HG03196 (cell line): ENCODE measurements around the gene MAGEH1.
"Not testable (repeated sequence)": the region's sequence is repeated elsewhere in the genome, so short reads cannot be mapped to it uniquely, and the experiment has no call there.

Experiments used
- ATAC-seq: cut with Tn5 transposase; IDR thresholded peaks from one replicate; pipeline ENCODE4 v1.9.1; 2021; ENCODE audit not compliant: unreplicated experiment

The MAGEH1 gene, protein sequence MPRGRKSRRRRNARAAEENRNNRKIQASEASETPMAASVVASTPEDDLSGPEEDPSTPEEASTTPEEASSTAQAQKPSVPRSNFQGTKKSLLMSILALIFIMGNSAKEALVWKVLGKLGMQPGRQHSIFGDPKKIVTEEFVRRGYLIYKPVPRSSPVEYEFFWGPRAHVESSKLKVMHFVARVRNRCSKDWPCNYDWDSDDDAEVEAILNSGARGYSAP

DNA sequence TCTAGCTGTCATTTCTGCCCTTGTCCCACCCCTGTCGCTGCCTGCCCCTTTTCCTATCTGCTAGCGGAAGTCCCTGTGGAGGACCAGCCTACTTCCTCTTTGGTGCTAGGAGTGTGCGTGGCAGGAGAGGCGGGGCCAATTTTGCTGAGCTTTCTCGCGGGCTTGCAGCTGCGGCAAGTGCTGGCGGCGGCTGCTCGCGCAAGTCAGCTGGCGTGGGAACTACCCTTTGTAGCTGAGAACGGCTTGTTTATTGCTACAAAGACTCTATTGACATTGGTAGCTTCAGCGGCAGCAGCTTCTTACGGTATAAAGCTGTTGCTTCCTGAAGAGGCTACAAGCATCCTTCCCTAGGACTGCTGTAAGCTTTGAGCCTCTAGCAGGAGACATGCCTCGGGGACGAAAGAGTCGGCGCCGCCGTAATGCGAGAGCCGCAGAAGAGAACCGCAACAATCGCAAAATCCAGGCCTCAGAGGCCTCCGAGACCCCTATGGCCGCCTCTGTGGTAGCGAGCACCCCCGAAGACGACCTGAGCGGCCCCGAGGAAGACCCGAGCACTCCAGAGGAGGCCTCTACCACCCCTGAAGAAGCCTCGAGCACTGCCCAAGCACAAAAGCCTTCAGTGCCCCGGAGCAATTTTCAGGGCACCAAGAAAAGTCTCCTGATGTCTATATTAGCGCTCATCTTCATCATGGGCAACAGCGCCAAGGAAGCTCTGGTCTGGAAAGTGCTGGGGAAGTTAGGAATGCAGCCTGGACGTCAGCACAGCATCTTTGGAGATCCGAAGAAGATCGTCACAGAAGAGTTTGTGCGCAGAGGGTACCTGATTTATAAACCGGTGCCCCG lies at the start of gene MAGEH1:
Gene MAGEH1, plus strand, starts transcription at position 138 of the 843 bp plus-strand sequence. Its CDS starts 248 bp downstream, at position 386.
- peak; percentile 99 for ATAC-seq

DNA sequence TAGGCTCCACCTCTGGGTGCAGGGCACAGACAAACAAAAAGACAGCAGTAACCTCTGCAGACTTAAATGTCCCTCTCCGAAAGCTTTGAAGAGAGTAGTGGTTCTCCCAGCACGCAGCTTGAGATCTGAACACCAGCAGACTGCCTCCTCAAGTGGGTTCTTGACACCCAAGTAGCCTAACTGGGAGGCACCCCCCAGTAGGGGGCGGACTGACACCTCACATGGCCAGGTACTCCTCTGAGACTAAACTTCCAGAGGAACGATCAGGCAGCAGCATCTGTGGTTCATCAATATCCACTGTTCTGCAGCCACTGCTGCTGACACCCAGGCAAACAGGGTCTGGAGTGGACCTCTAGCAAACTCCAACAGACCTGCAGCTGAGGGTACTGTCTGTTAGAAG lies 24.8 kb upstream of the MAGEH1 start:
- not testable (repeated sequence) for ATAC-seq

DNA sequence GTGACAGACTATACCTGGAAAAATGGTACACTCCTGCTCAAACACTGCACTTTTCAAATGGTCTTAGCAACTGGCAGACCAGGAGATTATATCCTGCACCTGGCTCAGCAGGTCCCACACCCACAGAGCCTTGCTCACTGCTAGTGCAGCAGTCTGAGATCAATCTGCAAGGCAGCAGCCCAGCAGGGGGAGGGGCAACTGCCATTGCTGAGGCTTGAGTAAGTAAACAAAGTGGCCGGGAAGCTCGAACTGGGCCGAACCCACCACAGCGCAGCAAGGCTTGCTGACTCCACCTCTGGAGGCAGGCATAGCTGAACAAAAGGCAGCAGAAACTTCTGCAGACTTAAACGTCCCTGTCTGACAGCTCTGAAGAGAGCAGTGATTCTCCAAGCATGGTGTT lies 8.5 kb upstream of the MAGEH1 start:
- ATAC-seq = not testable (repeated sequence)

DNA sequence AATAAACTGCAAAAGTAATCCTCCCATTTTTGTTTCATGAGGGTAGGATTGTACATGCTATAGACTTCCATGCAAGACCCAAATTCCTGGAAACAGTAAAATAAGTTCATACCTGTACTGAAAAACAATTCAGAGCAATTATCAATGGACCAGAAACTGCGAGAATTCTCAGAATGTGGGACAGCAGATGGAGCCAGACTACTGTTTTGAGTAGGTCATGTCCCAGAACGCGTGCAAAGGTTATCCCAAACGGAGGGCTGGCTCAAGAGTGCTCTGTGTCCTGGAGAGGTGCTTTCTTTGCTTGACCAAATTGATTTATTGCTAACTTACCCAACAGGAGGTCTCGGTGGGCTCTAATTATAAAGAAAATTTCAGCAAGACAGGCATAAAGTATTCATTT lies 1.7 kb upstream of the MAGEH1 start:
- ATAC-seq = no peak

DNA sequence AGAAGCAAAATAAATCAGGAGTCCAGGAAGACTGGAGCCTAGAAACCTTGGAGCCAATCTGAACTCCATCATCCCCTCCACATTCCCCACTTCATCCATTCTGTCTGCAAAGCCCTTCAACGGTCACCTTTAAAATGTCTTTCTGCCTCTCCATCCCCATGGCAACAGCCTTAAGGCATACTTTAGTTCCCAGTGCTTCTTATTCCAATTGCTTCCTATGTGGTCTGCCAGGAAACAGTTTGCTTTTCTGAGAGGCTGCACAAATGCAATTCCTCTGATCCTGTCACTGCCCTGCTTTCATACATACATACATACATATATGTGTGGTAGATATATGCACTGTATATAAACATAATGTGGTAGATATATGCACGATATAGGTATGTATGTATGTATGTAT lies 786 bp upstream of the MAGEH1 start:
- no peak for ATAC-seq

DNA sequence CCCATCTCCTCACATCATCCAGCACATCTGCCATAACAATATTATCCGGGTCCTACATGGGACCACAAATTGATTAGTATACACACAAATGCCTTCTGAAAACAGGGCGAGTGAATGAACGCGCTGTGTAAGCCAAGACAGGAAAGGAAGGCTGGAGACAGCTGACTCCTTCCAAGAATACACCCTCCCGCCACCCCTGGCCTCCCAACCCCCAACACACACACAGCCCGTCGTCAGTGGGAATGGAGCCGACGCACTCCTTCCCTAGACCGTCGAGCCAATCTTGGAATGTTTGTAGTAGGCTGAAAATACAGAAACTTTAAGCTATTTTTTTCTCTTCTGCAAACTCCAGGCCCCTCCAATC lies 319 bp upstream of the MAGEH1 start:
- ATAC-seq = peak; percentile 27

DNA sequence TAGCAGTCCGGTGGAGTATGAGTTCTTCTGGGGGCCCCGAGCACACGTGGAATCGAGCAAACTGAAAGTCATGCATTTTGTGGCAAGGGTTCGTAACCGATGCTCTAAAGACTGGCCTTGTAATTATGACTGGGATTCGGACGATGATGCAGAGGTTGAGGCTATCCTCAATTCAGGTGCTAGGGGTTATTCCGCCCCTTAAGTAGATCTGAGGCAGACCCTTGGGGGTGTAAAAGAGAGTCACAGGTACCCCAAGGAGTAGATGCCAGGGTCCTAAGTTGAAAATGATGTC lies 852 bp downstream of the MAGEH1 start:
- ATAC-seq = no peak

DNA sequence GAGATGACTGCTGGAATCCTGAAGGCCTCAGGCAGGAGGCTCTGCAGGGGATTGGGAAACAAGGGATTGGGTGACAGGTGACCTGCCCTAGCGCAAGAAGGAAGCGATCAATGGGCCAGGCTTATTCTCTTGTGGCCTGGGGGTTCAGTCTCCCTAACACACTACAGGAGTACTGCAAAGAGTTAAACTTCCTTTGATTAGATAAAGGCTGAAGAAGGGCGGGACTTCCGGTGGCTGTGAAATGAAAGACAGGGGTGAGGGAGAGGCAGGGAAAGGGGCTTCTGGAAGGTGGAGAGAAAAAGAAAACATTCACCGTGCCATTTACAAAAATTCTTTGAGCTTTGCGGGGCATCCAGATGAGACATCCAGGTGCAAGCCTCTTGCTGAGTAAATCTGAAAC lies 3.8 kb downstream of the MAGEH1 start:
- ATAC-seq = not testable (repeated sequence)

DNA sequence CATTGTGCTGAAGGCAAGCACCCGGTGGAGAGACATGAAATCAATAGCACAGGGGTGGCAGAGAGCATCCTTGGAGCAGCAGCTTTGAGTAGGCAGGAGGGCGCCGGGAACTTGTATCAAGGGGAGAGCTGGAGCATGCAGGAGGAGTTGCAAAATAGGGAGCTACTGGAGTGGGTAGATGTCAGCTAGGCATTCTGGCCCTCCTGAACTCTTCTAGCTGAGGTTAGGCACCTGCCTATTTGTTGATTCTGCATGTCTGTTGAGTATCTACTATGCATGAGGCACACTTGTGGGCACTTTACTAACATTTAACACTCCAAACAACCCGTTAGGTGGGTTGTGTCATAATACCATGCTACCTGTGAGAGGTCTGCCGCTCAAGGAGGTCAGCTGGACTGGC lies 7.5 kb downstream of the MAGEH1 start:
- not testable (repeated sequence) for ATAC-seq

DNA sequence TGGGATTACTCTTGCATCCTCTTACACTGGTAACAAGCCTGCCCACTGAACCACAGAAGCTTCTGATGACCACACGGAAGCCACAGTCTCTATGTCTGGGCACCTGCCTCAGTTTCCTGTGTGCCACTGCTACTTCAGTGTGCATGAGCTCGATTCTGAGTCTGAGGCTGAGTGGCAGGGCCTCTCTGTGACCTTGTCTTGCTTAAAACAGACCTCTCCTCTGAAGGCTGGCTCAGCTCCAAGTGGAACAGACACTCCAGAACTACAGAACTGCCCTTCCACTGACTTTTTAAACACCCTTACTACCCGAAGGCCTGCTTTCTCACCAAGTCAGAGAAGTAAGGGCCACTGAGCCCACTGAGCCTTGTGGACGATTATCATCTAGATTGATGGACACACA lies 8.0 kb downstream of the MAGEH1 start:
- ATAC-seq = not testable (repeated sequence)

DNA sequence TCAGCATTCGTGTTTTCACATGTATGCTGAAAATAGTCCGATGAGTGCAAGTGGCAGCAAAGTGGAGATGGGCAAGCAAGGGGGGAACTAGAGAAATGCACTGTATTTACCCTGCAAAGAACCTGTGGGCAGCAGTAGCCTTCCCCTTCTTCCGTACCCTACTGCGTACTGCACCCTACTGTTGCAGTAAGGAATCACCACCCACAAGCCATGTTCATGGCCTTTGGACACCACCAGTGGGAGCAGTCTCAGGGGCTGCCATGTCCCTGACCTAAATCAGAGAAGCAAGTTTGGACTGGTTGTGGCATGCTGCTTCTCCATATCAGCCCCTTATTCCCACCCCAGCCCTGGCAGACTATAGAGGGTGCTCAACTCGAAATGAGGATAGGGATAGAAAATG lies 12.1 kb downstream of the MAGEH1 start:
- not testable (repeated sequence) for ATAC-seq

DNA sequence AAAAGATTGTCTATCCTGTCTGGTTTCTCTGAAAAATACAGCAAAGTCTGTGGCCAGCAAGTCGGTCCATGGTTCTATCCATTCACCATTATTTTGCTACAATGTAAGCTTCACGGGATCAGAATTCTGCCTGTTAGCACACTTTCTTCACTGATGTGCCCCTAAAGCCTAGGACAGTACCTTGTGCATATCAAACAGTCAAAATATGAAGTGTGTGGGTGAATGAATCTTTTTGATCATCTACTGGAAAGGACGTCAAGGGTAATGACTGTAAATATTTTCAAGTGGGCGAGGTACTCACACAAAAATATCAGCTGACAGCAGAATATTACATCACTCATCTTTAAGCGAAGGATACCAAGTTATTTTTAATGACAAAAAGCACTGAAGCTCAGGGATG lies 13.2 kb downstream of the MAGEH1 start:
- not testable (repeated sequence) for ATAC-seq

DNA sequence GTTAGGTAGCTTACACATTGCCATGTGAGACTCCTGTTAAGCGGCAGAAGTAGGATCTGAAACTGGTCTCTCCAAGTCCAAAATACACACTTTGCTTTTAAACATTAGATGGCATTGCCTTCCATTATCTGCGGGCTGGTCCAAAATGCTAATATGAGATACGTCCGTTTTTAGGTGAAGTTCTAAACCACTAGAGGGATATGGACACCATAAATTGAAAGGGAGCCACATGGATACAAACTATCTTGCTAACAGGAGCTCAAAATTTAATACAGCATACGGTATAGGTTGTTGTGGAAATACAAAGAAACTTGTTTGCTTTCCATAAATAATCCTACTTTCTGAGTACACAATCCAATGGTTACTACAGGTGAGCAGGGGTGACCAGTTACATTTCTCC lies 13.9 kb downstream of the MAGEH1 start:
- ATAC-seq = not testable (repeated sequence)

DNA sequence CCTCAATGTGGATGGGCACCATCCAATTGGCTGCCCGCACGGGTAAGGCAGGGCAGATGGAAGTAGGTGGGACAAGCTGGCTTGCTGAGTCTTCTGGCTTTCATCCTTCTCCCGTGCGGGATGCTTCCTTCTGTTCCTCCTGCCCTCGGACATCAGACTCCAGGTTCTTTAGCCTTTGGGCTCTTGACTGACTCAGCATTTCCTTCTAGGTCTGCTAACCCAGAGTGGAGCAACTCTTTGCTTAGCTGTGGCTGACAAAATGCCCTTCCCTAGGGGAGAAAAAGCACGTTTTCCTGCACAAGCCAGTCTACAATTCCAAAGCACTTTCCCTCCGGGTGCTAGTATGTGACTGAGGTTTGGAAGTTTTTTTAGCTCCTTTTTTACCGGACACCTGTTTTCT lies 28.0 kb downstream of the MAGEH1 start:
- ATAC-seq = not testable (repeated sequence)

DNA sequence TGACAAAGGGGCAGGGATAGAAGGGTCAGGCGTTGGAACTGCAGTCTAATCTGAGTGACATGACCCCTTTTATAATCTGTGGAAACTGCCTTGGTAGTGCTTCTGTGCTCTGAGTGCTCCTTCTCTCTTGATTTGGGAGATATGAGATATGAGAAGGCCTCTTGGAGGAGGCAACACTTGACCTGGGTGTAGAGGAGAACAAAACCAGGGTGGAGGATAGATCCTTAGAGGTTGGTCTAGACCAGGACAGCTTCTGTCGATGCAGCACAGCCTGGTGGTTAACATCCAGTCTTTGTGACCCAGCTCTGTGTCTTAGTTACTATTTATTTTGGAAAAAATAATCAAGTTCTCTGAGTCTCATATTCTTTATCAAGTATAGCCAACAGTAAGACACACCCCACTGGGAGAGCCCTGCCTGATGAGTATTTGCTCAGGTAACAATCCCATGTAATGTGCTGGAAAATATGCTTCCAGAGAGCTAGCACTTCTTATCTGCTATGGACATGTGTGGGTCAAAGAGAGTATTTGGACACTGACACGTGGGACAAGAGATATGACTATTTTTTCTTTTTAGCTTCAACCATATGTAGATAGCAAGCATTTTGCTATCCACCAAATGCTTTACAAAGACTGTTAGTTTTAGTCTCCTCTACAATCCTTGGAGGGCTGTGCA lies 28.6 kb downstream of the MAGEH1 start:
- no peak for ATAC-seq

DNA sequence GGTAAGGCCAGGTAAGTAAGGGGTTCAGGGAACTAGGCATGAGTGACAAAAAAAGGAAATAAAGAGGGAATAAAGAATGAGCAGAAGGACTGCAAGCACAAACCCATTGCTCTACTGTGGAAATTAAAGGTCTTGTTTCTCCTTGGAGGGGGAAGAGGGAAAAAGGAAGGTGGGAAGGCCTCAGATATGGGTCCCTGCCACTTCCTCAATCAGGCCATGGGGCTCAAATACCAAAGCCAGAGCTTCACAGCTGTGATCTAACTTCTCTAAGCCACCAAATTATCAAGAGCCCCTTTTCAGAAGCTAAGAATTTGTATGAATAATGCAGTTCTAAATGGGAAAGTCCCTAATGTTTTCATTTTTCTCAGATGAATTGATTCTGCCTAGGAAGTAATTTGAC lies 33.0 kb downstream of the MAGEH1 start:
- no peak for ATAC-seq

DNA sequence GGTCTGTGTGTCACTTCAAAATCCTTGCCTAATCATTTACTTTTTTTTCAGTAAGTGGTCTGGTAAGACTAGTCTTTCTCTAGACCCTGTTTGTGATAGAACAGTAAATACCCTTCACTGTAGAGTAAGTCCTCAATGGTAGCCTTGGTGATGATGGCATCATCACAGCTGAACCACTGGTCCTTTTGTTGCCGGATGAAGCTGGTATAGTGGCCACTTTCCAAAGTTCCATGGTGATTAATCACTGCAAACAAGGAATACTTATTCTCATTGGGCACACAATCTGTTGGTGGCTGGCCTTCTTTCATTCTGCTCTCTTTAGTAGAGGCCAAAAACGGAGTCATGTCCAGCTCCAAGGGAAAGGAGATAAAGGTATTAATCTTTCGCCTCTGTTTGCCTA lies 34.8 kb downstream of the MAGEH1 start:
- ATAC-seq = no peak

DNA sequence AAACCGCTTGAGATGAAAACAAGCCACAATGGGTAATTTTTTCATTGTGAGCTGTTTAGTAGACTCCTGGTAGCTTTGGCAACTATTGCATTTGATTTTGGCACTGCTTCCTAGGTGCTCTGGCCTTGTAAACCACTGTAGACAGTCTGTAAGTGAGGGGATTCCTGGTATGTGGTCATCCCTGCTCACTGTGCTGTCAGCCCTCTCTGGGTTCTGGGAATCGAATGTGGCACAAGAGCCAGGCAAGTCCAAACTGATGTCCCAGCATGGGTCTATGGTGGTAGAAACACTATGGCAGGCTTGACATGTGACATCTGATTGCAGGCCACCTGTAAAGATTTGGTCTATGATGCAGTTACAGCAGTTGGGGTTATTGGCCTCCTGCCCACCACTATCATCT lies 35.2 kb downstream of the MAGEH1 start:
- no peak for ATAC-seq

DNA sequence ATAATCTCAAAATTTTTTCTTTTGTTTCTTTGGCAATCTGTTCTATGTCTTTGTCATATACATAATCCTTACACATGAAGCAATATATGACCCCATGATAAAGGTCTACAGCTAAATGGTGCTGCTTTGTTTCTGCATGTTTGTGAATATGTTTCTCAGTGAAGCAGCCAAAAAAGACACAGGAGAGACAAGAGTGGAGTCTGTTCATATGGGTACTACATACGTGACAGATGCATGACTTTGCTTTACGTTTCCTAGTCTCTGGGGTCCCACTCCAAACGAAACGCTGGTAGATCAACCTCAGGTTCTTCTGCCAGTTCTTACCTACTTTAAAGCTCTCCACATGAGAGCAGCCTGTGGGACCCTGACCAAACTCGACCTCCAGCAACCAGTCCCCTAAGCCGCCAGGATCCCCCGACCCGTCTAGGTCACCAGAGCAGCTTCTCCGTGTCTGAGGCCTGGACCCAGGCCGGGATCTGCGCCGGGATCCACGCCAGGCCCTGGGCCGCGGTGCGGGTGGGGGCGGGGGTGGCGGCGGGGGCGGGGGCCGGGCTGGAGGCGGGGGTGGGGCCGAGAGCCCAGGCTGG lies 36.2 kb downstream of the MAGEH1 start:
- ATAC-seq = peak; percentile 38

DNA sequence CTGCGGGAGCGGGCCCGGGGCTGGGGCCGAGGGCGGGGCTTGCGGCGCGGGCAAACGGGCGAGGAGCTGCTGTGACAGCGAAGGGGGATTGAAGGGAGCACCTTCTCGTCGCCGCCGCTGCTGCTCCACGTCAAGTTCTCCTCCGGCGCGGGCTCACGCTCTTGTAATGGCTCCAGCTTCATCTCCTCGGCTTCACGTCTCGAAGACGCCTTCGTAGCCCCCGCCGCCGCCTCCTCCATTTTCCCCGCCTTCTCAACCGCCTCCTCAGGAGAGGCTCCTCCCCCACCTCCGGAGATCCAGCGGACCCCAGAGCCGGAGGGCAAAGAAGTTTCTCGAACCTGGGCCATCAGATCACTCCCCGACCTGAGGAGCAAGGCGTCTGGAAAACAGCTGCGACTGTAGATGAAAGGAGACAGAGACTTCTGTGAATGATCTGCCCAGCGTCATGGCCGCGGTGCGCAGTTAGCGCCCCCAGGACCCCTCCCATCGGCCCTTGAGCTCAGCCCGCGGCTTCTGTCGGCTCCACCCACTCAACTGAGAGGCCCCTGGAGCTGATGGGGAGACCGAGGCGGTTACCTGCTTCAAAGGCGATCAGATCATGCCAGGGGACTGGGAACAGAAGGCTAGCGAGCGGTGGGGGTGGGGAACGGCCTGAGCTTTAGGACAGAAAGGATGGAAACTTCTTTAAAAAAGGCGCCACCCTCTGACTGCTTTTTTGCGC lies 36.8 kb downstream of the MAGEH1 start:
- peak; percentile 51 for ATAC-seq
